ENCODE measurements around the gene MDC1. TPM values are rescaled to one million over a fixed set of nuclear protein-coding genes. Genes with fewer than 3 reads are reported as not detected.

The MDC1 gene
- total RNA-seq, 1 experiment from 2014 or later, result 10.9 TPM

- no peak for DNase-seq (ENCODE audit: low read depth)
Measured at GRCh38 chr6:30707281-30707850, 9.7 kb downstream of the MDC1 start.

GRCh38 chr6:30705620-30706019 lies 11.5 kb downstream of the MDC1 start:
- no peak for DNase-seq (ENCODE audit: low read depth)

DNA sequence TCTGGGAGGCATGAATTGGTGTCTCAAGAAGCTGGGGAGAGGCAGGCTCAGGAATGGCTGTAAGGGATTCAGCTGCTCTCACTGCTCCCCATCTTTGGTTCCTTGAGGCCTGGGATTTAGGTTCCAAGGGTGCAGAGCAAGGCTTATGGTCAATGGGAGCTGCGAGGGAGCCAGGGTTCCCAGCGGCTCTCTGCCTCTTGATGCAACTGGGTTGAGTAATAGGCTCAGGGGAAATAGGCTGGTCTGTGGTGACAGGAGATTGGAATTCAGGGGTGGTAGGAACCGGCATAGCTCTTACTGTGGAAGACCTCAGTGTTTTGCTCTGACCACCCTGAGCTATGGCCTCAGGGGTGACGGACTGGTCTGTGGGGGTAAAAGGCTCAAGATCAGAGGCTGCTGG lies 13.3 kb downstream of the MDC1 start:
- DNase-seq (ENCODE audit: low read depth), result no peak

GRCh38 chr6:30703011-30703410 lies 14.1 kb downstream of the MDC1 start:
- DNase-seq (ENCODE audit: low read depth), result no peak

DNA sequence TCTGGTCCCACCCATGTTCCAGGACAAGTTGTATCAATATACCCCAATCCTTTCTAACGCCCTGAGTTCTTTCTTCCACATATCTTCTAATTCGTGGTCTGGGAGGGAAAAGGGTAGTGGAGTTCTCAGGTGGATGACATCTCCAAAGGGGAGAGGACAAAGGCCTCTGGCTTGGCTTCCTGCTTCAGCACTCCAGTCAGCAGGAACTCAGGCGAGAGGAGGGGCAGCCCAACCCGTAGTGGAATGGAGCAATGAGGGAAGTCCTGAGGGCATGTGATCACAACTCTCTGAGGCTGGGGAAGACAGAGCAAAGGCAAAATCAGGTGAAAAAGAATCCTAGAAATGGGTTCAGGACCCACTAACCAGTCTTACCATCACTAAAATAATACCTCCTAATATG lies 16.7 kb downstream of the MDC1 start:
- DNase-seq (ENCODE audit: low read depth), result no peak

DNA sequence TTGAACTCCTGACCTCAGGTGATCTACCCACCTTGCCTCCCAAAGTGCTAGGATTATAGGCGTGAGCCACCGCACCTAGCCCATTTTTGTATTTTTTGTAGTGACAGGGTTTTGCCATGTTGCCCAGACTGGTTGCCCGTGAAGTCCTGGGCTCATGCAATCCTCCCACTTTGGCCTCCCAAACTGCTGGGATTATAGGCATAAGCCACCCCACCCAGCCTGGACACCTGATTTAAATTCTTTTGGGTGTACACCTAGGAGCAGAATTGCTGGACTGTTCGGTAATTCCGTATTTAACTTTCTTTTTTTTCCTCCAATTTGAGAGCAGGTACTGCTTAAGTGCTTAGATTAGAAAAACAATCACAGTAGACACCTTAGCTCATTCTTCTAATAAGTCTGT lies 20.6 kb downstream of the MDC1 start:
- no peak for DNase-seq (ENCODE audit: low read depth)

- peak; percentile 48 for DNase-seq (ENCODE audit: low read depth)
Measured at GRCh38 chr6:30691208-30691847, 25.8 kb downstream of the MDC1 start.

GRCh38 chr6:30690403-30691207 lies 26.5 kb downstream of the MDC1 start, which contains the start of gene NRM:
Gene NRM (minus strand): TSS chr6:30690984. CDS start chr6:30690974, 10 bp downstream.
- DNase-seq (ENCODE audit: low read depth), result peak; percentile 96

DNA sequence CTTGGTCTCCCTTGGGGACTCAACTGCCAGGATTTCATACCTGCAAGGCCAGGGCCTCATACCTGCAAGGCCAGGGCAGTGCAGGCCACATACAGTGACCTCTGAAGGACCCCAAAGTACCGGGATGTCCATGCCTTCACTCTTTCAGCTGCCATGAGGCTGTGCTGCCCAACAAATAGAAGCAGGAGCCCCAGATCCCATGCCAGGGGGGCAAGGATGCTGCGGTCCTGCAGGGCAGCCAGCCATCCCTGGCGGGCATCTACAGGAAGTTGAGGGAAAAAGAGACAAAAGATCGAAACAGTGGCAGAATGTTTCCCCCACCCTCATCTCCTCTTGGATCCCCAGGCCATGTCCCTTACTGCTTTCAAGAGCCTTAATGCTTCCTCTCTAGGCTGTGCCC lies 27.1 kb downstream of the MDC1 start:
- no peak for DNase-seq (ENCODE audit: low read depth)

DNA sequence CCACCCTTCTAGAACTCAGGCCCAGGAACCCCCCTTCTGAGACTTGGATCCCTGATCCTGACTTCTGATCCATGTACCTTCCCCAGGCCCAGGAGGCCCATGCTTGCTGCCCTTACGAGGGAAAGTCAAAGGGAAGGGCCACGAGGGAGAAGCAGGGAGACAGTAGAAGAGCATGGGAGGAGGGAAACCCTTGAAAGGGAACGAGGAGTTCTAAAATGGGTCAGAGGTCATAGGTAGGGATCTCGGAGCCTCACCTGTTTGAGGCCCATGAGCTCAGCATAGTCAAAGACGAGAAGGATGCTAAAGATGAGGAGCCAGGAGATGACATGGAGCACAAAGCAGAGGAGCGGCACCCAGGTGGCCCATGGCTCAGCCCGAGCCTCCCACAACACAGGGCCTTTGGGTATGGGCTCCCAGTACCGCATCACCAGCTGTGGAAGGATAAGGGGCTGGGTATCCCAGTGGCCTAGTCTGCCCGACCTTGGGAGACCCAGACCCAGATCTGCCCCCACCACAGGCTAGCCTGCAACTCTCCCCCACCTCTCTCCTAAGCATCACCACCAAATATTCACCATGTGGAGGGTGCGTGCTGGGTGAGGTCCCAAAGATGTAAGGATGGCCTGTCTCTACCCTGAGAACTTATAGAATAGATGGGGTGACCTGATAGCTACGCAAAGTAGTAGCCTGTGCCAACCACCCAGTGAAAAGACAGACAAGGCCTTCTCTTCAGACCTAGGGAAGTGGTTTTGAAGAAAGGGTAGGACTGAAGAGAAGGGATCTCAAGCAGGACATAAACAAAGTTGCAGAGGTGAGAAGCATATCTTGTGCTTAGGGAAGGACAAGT lies 27.8 kb downstream of the MDC1 start:
- DNase-seq (ENCODE audit: low read depth), result no peak

DNA sequence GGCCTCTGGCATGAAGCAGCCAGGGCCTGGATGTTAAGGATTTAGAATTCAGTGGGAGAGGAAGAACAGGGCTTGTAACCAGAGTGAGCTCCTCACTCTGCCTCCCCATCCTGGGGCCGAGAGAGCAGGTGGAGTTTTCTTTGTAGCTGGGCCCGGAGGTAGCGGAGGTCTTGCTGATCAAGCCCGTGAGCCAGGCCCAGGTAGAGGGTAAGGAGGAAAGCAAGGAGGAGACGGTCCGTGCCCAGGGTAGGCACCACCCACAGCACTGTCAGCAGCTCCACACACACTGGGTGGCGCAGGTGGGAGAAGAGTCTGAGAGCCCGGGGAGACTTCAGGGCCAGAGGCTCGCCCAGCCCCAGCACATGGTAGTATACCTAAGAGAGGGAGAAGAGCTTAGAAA lies 28.5 kb downstream of the MDC1 start:
- no peak for DNase-seq (ENCODE audit: low read depth)

- DNase-seq (ENCODE audit: low read depth), result peak; percentile 69
Measured at GRCh38 chr6:30687659-30688431, 29.2 kb downstream of the MDC1 start.

DNA sequence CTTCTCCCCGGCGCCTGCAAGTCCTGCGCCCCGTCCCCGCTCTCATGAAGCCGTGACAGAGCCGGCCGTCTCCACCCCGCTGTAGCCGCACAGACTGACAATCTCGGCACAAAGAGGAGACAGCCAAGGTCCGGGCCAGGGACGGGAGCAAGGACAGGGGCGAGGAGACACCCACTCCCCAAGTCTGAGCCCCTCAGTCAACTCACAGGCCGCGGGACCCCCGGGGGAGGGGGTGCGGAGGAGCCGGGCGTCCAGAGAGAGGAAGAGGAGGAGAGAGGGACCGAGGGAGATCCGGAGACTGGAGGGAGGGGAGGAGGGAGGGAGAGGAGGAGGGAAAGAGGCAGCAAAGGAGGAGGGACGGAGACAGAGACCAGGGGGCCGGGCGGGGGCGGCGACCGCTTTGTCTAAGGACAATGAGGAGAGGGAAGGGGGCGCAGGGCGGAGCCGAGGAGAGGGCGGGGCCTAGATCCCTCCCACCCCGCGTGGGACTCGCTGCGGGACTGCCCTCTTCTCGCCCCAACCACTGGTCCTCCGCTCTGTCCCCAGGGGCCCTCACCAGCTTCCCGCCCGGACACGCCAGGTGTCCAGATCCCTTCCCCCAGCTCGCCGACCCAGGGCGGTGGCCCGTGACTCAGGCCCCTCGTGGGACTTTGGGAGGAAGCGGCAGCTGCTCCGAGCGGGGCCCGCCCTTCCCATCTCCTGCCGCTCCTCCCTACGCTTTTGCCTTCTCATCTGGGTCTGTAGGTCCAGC lies 30.0 kb downstream of the MDC1 start:
- DNase-seq (ENCODE audit: low read depth), result peak; percentile 99

GRCh38 chr6:30686009-30686907 lies 30.8 kb downstream of the MDC1 start, which contains the start of gene PPP1R18:
Gene PPP1R18 (minus strand): TSS chr6:30686645. CDS start chr6:30686018, 627 bp downstream.
- DNase-seq (ENCODE audit: low read depth), result peak; percentile 78

DNA sequence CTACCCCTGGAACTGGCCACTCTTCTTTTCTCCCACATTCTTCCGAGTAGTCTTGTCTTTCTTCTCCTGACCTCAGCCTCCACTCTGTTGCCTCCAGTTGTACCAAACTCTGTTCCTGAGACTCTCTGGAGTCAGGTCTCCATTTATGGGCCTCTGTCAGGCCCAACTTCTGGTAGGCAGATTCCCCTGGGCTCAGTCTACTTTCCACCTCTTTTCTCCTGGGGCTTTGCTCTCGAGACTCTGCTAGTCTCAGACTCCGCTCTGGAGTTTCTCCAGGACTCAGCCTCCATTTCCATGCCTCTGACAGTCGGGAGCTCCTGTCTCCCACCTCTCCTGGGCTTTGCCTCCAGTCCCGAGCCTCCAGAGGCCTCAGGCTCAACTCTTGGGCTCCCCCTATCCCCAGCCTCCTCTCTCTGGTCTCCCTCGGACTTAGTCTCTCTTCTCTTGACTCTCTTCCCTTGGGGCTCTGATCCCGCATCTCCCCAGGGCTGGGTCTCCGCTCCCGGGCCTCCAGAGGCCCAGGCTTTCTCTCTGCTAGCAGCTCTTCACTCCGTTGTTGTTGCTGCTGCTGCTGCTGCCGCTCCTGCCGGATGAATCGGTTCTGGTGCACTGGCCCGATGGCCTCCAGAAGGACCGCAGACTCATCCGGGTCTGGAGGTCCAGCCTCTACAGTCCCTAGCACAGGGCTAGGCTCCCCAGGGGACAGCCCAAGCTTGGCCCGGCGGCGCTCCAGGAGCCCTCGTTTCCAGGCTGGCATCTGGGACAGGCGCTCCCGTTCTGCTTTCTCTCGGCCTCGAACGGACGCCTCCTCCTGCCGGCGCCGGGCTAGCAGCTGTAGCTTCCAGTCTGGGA lies 31.7 kb downstream of the MDC1 start:
- peak; percentile 52 for DNase-seq (ENCODE audit: low read depth)

GRCh38 chr6:30684386-30685156 lies 32.5 kb downstream of the MDC1 start:
- peak; percentile 48 for DNase-seq (ENCODE audit: low read depth)

- peak; percentile 50 for DNase-seq (ENCODE audit: low read depth)
Measured at GRCh38 chr6:30683980-30684338, 33.1 kb downstream of the MDC1 start.
